ENCODE results near the gene AMPD2. TPM values are rescaled to one million over a fixed set of nuclear protein-coding genes. Genes with fewer than 3 reads are reported as not detected.

AMPD2 gene
- total and polyA plus RNA-seq, 2 experiments from 2014 or later, result 61.3 to 79.3 TPM

DNA sequence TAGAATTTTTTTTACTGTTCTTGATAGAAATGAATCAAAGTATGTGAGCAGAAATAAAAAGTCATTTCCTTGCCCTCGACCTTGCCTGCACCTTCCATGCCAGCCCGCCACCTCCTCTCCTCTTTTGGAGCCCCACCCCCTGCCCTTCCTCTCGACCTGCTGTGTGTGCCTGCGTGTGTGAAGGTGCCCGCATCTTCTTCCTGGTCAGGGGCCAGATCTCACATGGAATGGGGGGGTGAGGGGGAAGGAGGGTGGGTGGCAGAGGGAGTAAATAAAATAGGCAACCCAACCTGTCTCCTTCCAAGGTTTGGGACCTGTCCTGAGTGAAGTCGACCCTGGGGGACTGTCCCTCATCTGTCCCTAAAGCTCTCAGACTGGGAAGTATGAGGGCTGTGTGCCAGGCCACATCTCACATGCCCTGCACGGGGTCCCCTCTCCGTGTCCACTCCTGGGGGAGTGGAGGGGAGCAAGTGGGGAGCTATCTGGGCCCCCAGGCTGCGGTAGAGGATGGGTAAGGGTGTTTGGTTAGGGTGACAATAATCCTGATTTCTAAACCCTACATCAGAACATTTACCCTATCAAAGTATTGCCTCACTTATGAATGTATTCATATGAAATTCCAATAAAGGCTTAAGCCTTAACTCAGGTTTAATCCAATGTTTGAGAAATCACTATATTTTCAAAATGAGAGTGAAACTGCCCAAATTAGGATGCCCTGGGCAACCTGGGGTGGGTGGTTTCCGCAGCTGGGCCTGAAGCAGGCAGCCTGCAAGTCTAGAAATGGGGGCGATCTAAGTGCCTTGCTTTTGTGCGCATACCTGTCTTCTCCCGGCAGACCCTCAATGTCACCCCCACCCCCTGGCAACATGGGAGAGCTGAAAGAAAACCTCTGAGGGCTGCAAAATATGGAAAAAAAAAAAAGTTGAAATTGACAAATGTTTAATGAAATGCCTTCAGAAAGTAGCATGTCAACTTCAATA is 15.4 kb downstream of the AMPD2 start:
- Histone ChIP-seq H3K9ac (no peak overlapping the region), H3K79me2 (ENCODE audit: insufficient read depth) (no peaks in the 10 kb centered on the region), H4K20me1 (ENCODE audit: insufficient read depth) (no peaks in the 10 kb centered on the region), H3K9me3 (ENCODE audit: low read depth) (no peaks in the 10 kb centered on the region), H3K27ac (no peak overlapping the region), H2AFZ (no peak overlapping the region), H3K36me3 (ENCODE audit: low read depth) (peaks cover 10% of the 10 kb centered on the region; the same call in 1 of the 2 replicates), H3K4me2 (ENCODE audit: unreplicated experiment) (no peak overlapping the region), H3K4me1 (ENCODE audit: insufficient read depth) (peaks cover 13% of the 10 kb centered on the region), H3K27me3 (replicated peaks; ENCODE audit: insufficient read depth) (no peaks in the 10 kb centered on the region), H3F3A (ENCODE audit: insufficient read depth) (peaks cover 23% of the 10 kb centered on the region), H3K4me3 (no peak overlapping the region), H3K9me2 (ENCODE audit: insufficient read depth) (no peaks in the 10 kb centered on the region)
- WGBS, 2 experiments (ENCODE audit: low coverage in 1 of 2, low lambda C conversion rate in 2 of 2, missing lambda C conversion rate in 2 of 2), result 82 to 84% methylated on average over 12 to 13 of the region's 13 CpGs
- in situ Hi-C loops (cut with MboI), result no loop called here
- no peak for TF ChIP-seq EZH2phosphoT487 (IDR thresholded peaks at IDR 0.05; ENCODE audit: insufficient read depth, low read depth)
- no peak for TF ChIP-seq EZH2 (IDR thresholded peaks at IDR 0.05; ENCODE audit: insufficient read depth, poor library complexity, severe bottlenecking)
- DNase-seq, result no peak

DNA sequence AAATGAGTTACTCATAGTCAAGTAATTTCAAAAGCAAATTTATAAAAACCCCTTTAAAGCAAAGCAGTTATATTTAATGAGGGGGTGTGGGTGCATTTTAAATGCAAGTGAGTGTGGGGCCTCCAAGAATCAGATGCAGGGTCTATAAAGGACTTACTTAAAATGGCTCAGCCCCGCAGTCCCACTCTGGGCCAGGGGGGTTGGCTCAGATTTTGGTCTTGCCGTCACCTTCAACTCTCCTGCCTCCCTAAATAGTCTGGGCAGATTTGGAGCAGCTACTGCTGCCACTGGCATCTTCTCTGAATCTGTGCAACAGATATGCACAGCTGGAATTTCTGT is 16.2 kb downstream of the AMPD2 start:
- peak overlapping the region; percentile 13; the same call in 1 of the 2 replicates for H3K27ac ChIP-seq
- H3K4me1 ChIP-seq (ENCODE audit: insufficient read depth), result peaks cover 13% of the 10 kb centered on the region
- H2AFZ ChIP-seq, result no peak overlapping the region
- H3K9ac ChIP-seq, result no peak overlapping the region
- peaks cover 23% of the 10 kb centered on the region for H3F3A ChIP-seq (ENCODE audit: insufficient read depth)
- no peaks in the 10 kb centered on the region for H3K9me3 ChIP-seq (ENCODE audit: low read depth)
- DNase-seq, result no peak
- no peak for TF ChIP-seq EZH2phosphoT487 (IDR thresholded peaks at IDR 0.05; ENCODE audit: insufficient read depth, low read depth)
- TF ChIP-seq EZH2 (IDR thresholded peaks at IDR 0.05; ENCODE audit: insufficient read depth, poor library complexity, severe bottlenecking), result no peak
- no peak overlapping the region for H3K4me3 ChIP-seq
- H4K20me1 ChIP-seq (ENCODE audit: insufficient read depth), result no peaks in the 10 kb centered on the region
- H3K36me3 ChIP-seq (ENCODE audit: low read depth), result peaks cover 7% of the 10 kb centered on the region; the same call in 1 of the 2 replicates
- H3K9me2 ChIP-seq (ENCODE audit: insufficient read depth), result no peaks in the 10 kb centered on the region
- in situ Hi-C loops (cut with MboI), result no loop called here
- H3K79me2 ChIP-seq (ENCODE audit: insufficient read depth), result no peaks in the 10 kb centered on the region
- H3K27me3 ChIP-seq (replicated peaks; ENCODE audit: insufficient read depth), result no peaks in the 10 kb centered on the region
- no peak overlapping the region for H3K4me2 ChIP-seq (ENCODE audit: unreplicated experiment)
- WGBS, 2 experiments (ENCODE audit: low coverage in 1 of 2, low lambda C conversion rate in 2 of 2, missing lambda C conversion rate in 2 of 2), result 55 to 64% methylated on average over 2 of the region's 2 CpGs

DNA sequence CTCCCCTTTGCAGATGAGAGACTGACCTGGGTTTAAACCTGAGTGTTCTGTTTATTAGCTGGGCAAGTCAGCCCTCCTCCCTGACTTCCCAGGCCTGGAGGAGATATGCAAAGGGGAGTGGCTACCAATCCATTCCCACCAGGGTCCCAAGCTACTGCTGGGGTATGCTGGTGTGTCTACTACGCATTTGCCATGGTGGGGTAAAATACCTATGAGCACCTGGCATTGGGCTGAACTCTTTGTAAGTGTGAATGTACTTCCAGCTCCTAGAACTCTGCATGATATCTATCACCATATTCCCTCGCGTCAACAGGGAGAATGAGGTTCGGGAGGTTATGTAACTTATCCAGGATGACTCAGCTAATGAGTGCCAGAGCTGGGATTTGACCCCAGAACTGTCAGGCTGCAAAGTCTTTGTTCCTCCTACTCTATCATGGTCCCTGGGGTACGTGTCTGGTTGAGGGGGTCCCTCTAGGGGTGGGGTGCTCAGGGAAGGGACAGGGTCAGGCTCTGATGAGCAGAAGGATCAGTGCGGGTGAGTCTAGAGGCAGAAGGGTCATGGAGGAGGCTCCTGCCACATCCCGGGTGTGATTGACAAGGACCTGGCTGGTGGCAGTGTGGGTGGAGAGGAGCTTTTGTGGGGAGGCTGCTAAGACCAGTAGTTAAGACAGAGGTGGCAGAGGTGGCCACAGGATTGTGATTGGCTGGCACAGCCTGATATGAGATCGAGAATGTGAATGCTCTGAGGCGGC is 16.7 kb downstream of the AMPD2 start:
- Histone ChIP-seq H3K4me3 (no peak overlapping the region), H3K27me3 (replicated peaks; ENCODE audit: insufficient read depth) (no peaks in the 10 kb centered on the region), H3K36me3 (ENCODE audit: low read depth) (peaks cover 2% of the 10 kb centered on the region; the same call in 1 of the 2 replicates), H3K27ac (peak overlapping the region; percentile 13; the same call in 1 of the 2 replicates), H3K79me2 (ENCODE audit: insufficient read depth) (no peaks in the 10 kb centered on the region), H3K4me2 (ENCODE audit: unreplicated experiment) (peak overlapping the region; percentile 9), H3K4me1 (ENCODE audit: insufficient read depth) (peaks cover 13% of the 10 kb centered on the region), H3K9me3 (ENCODE audit: low read depth) (no peaks in the 10 kb centered on the region), H3K9me2 (ENCODE audit: insufficient read depth) (no peaks in the 10 kb centered on the region), H4K20me1 (ENCODE audit: insufficient read depth) (no peaks in the 10 kb centered on the region), H3K9ac (no peak overlapping the region), H2AFZ (no peak overlapping the region), H3F3A (ENCODE audit: insufficient read depth) (peaks cover 23% of the 10 kb centered on the region)
- in situ Hi-C loops (cut with MboI), result no loop called here
- 39 to 41% methylated on average over 9 of the region's 9 CpGs for WGBS, 2 experiments (ENCODE audit: low coverage in 1 of 2, low lambda C conversion rate in 2 of 2, missing lambda C conversion rate in 2 of 2)
- DNase-seq, result peak; percentile 81
- no peak for TF ChIP-seq EZH2phosphoT487 (IDR thresholded peaks at IDR 0.05; ENCODE audit: insufficient read depth, low read depth)
- no peak for TF ChIP-seq EZH2 (IDR thresholded peaks at IDR 0.05; ENCODE audit: insufficient read depth, poor library complexity, severe bottlenecking)

GRCh38 chr1:109637446-109637845 is 17.8 kb downstream of the AMPD2 start:
- TF ChIP-seq EZH2phosphoT487 (IDR thresholded peaks at IDR 0.05; ENCODE audit: insufficient read depth, low read depth) (no peak), EZH2 (IDR thresholded peaks at IDR 0.05; ENCODE audit: insufficient read depth, poor library complexity, severe bottlenecking) (no peak)
- H3K27me3 ChIP-seq (replicated peaks; ENCODE audit: insufficient read depth), result no peaks in the 10 kb centered on the region
- in situ Hi-C loops (cut with MboI), result no loop called here
- WGBS, 2 experiments (ENCODE audit: low coverage in 1 of 2, low lambda C conversion rate in 2 of 2, missing lambda C conversion rate in 2 of 2), result 96 to 97% methylated on average over 7 of the region's 7 CpGs
- H3F3A ChIP-seq (ENCODE audit: insufficient read depth), result peaks cover 23% of the 10 kb centered on the region
- H3K9ac ChIP-seq, result no peak overlapping the region
- no peak overlapping the region for H3K4me3 ChIP-seq
- H3K9me2 ChIP-seq (ENCODE audit: insufficient read depth), result no peaks in the 10 kb centered on the region
- peaks cover 13% of the 10 kb centered on the region for H3K4me1 ChIP-seq (ENCODE audit: insufficient read depth)
- H4K20me1 ChIP-seq (ENCODE audit: insufficient read depth), result no peaks in the 10 kb centered on the region
- no peaks in the 10 kb centered on the region for H3K9me3 ChIP-seq (ENCODE audit: low read depth)
- DNase-seq, result no peak
- H3K79me2 ChIP-seq (ENCODE audit: insufficient read depth), result no peaks in the 10 kb centered on the region
- H3K36me3 ChIP-seq (ENCODE audit: low read depth), result no peaks in the 10 kb centered on the region
- no peak overlapping the region for H3K27ac ChIP-seq
- H2AFZ ChIP-seq, result no peak overlapping the region
- no peak overlapping the region for H3K4me2 ChIP-seq (ENCODE audit: unreplicated experiment)
